Activated naive CD8-positive, alpha-beta T cell (primary cell): ENCODE data around the gene NUTM2F.
"Not testable (repeated sequence)": the region's sequence is repeated elsewhere in the genome, so short reads cannot be mapped to it uniquely, and the experiment has no call there.

Experiments
- H3K27ac Mint-ChIP-seq: one replicate; pipeline ENCODE4 v1.8.0; 2021; ENCODE audit warnings: mixed read lengths
- H3K27me3 Mint-ChIP-seq: one replicate; pipeline ENCODE4 v1.8.0; 2021; ENCODE audit warnings: mixed read lengths
- H3K36me3 Mint-ChIP-seq: one replicate; pipeline ENCODE4 v1.8.0; 2021; ENCODE audit warnings: mixed read lengths
- H3K4me1 Mint-ChIP-seq: one replicate; pipeline ENCODE4 v1.8.0; 2021; ENCODE audit warnings: low read depth, mixed read lengths
- H3K4me3 Mint-ChIP-seq: one replicate; pipeline ENCODE4 v1.8.0; 2021; ENCODE audit warnings: mild to moderate bottlenecking, mixed read lengths
- H3K9me3 Mint-ChIP-seq: one replicate; pipeline ENCODE4 v1.8.0; 2021; ENCODE audit warnings: low read depth, mixed read lengths

NUTM2F gene

DNA sequence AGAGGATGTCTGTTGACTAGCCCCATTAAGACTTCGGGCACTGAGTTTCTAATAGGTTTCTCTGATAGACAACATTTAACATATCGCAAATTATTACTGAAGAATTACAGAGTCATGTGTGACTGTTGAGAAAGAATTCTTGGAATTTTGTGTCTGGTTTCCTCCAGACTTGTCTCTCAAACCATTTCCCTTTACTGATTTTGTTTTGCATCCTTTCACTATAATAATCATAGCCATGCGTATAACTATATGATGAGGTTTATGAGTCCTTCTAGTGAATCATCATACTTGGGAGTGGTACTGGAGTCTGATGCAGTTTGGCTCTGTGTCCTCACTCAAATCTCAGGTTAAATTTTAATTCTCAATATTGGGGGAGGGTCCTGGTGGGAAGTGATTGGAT lies 42.3 kb downstream of the NUTM2F start:
- H3K9me3 Mint-ChIP-seq, result no peaks in the 10 kb centered on the region
- no peak overlapping the region for H3K27ac Mint-ChIP-seq
- no peaks in the 10 kb centered on the region for H3K4me1 Mint-ChIP-seq
- peaks cover 34% of the 10 kb centered on the region for H3K36me3 Mint-ChIP-seq
- H3K27me3 Mint-ChIP-seq, result no peaks in the 10 kb centered on the region
- H3K4me3 Mint-ChIP-seq, result no peak overlapping the region

GRCh38 chr9:94281101-94281500 lies 47.3 kb downstream of the NUTM2F start:
- H3K27ac Mint-ChIP-seq, result no peak overlapping the region
- no peak overlapping the region for H3K4me3 Mint-ChIP-seq
- peaks cover 4% of the 10 kb centered on the region for H3K9me3 Mint-ChIP-seq
- peaks cover 39% of the 10 kb centered on the region for H3K36me3 Mint-ChIP-seq
- no peaks in the 10 kb centered on the region for H3K27me3 Mint-ChIP-seq
- no peaks in the 10 kb centered on the region for H3K4me1 Mint-ChIP-seq

GRCh38 chr9:94280409-94280989 lies 47.9 kb downstream of the NUTM2F start:
- Mint-ChIP-seq H3K27ac (no peak overlapping the region), H3K36me3 (peaks cover 40% of the 10 kb centered on the region), H3K9me3 (peaks cover 4% of the 10 kb centered on the region), H3K4me1 (peaks cover under 1% of the 10 kb centered on the region), H3K27me3 (no peaks in the 10 kb centered on the region), H3K4me3 (no peak overlapping the region)

GRCh38 chr9:94277885-94278536 lies 50.4 kb downstream of the NUTM2F start:
- H3K4me3 Mint-ChIP-seq, result no peak overlapping the region
- H3K27me3 Mint-ChIP-seq, result no peaks in the 10 kb centered on the region
- peaks cover 40% of the 10 kb centered on the region for H3K36me3 Mint-ChIP-seq
- peaks cover 4% of the 10 kb centered on the region for H3K9me3 Mint-ChIP-seq
- no peak overlapping the region for H3K27ac Mint-ChIP-seq
- peaks cover 10% of the 10 kb centered on the region for H3K4me1 Mint-ChIP-seq

DNA sequence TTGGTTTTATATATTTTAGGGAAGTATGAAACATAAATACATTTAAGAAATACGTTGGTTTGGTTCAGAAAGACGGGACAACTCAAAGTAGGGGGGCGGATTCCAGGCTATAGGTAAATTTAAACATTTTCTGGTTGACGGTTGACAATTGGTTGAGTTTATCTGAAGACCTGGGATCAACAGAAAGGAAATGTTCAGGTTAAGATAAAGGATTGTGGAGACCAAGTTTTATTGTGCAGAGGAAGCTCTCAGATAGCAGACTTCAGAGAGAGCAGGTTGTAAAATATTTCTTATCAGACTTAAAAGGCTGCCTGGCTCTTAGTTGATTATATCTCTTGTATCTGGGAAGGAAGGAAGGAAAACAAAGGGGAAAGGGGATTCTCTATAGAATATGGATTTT lies 51.4 kb downstream of the NUTM2F start:
- Mint-ChIP-seq H3K4me1 (peaks cover 19% of the 10 kb centered on the region), H3K36me3 (peaks cover 36% of the 10 kb centered on the region)

GRCh38 chr9:94270009-94270408 lies 58.4 kb downstream of the NUTM2F start:
- H3K36me3 Mint-ChIP-seq, result peaks cover 21% of the 10 kb centered on the region
- peaks cover 30% of the 10 kb centered on the region for H3K4me1 Mint-ChIP-seq
- H3K27me3 Mint-ChIP-seq, result no peaks in the 10 kb centered on the region
- no peak overlapping the region for H3K27ac Mint-ChIP-seq
- no peak overlapping the region for H3K4me3 Mint-ChIP-seq
- peaks cover 4% of the 10 kb centered on the region for H3K9me3 Mint-ChIP-seq

More for the DNA sequence above, 51.4 kb downstream of the NUTM2F start:
- not testable (repeated sequence) for H3K9me3 Mint-ChIP-seq, H3K4me3 Mint-ChIP-seq, H3K27ac Mint-ChIP-seq, H3K27me3 Mint-ChIP-seq

DNA sequence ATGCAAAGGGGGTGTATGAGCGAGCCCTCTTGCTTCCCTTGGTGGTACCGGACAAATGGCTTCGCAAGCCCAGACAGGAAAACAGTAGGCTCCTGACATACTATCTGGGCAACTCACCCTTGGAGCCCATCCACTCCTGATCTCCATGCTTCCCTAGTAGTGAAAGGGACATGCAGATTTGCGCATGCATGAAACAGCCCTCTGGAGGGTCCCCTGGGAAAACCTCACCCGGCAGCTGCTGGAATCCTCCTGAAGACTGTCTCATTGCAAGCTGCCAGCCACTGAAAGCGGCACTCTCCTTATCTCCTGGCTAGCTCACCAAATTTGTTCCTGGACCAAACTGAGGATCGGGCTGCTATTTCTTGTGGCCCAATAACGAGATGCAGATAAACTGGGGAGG lies 59.2 kb downstream of the NUTM2F start:
- H3K4me1 Mint-ChIP-seq, result peaks cover 25% of the 10 kb centered on the region
- H3K4me3 Mint-ChIP-seq, result no peak overlapping the region
- peaks cover 18% of the 10 kb centered on the region for H3K36me3 Mint-ChIP-seq
- H3K27me3 Mint-ChIP-seq, result no peaks in the 10 kb centered on the region
- peaks cover 4% of the 10 kb centered on the region for H3K9me3 Mint-ChIP-seq
- no peak overlapping the region for H3K27ac Mint-ChIP-seq
